ENCODE measurements around the gene HTR1D. TPM values are rescaled to one million over a fixed set of nuclear protein-coding genes. Genes with fewer than 3 reads are reported as not detected.
"Not testable (repeated sequence)": the region's sequence is repeated elsewhere in the genome, so short reads cannot be mapped to it uniquely, and the experiment has no call there.

The HTR1D gene
- polyA plus RNA-seq, 1 donor from 2014 or later: not detected

- no peak for TF ChIP-seq MXI1 (conservative IDR thresholded peaks at IDR 0.05; ENCODE audit: poor library complexity, severe bottlenecking)
- TF ChIP-seq REST (IDR thresholded peaks at IDR 0.05; ENCODE audit: borderline replicate concordance): no peak
- no peak for TF ChIP-seq EZH2 (IDR thresholded peaks at IDR 0.05; ENCODE audit: borderline replicate concordance, insufficient read depth, low read length, poor library complexity, severe bottlenecking)
- no peak for TF ChIP-seq RAD21 (conservative IDR thresholded peaks at IDR 0.05)
- no peak for TF ChIP-seq TAF1 (IDR thresholded peaks at IDR 0.05; ENCODE audit: low read depth)
- TF ChIP-seq SMC3 (conservative IDR thresholded peaks at IDR 0.05; ENCODE audit: poor library complexity): no peak
- no peak for TF ChIP-seq POLR2AphosphoS5 (IDR thresholded peaks at IDR 0.05)
- no peak for TF ChIP-seq CTCF (IDR thresholded peaks at IDR 0.05; ENCODE audit: poor library complexity, severe bottlenecking)
- TF ChIP-seq EP300 (conservative IDR thresholded peaks at IDR 0.05; ENCODE audit: poor library complexity, severe bottlenecking): no peak
- Histone ChIP-seq H3K9me3 (ENCODE audit: low read length) (no peaks in the 10 kb centered on the region), H3K9ac (ENCODE audit: low read length) (no peak overlapping the region), H3K9me2 (ENCODE audit: insufficient read depth, low read length) (no peaks in the 10 kb centered on the region), H3F3A (ENCODE audit: insufficient read depth, low read length, poor library complexity, severe bottlenecking) (no peaks in the 10 kb centered on the region), H4K20me1 (ENCODE audit: insufficient read depth) (no peaks in the 10 kb centered on the region), H3K79me2 (replicated peaks; ENCODE audit: insufficient read depth, low read length) (no peaks in the 10 kb centered on the region), H3K27ac (ENCODE audit: low read length) (no peak overlapping the region), H3K36me3 (ENCODE audit: insufficient read depth, low read length) (no peaks in the 10 kb centered on the region), H2AFZ (ENCODE audit: low read depth, low read length) (no peak overlapping the region), H3K4me2 (ENCODE audit: low read length) (no peak overlapping the region), H3K4me3 (ENCODE audit: low read length) (no peak overlapping the region), H3K27me3 (ENCODE audit: insufficient read depth, low read depth, low read length) (no peaks in the 10 kb centered on the region)
Measured at GRCh38 chr1:23209770-23210169, 7.5 kb downstream of the HTR1D start.

GRCh38 chr1:23208527-23208926, 8.8 kb downstream of the HTR1D start:
- H3K9ac ChIP-seq (ENCODE audit: low read length): no peak overlapping the region
- H3K36me3 ChIP-seq (ENCODE audit: insufficient read depth, low read length): no peaks in the 10 kb centered on the region
- H3K27ac ChIP-seq (ENCODE audit: low read length): no peak overlapping the region
- no peaks in the 10 kb centered on the region for H3K79me2 ChIP-seq (replicated peaks; ENCODE audit: insufficient read depth, low read length)
- no peaks in the 10 kb centered on the region for H4K20me1 ChIP-seq (ENCODE audit: insufficient read depth)
- H3K9me2 ChIP-seq (ENCODE audit: insufficient read depth, low read length): no peaks in the 10 kb centered on the region
- H3K4me3 ChIP-seq (ENCODE audit: low read length): no peak overlapping the region
- TF ChIP-seq MXI1 (conservative IDR thresholded peaks at IDR 0.05; ENCODE audit: poor library complexity, severe bottlenecking) (no peak), TAF1 (IDR thresholded peaks at IDR 0.05; ENCODE audit: low read depth) (no peak), CTCF (IDR thresholded peaks at IDR 0.05; ENCODE audit: poor library complexity, severe bottlenecking) (no peak), RAD21 (conservative IDR thresholded peaks at IDR 0.05) (no peak)
- H3K27me3 ChIP-seq (ENCODE audit: insufficient read depth, low read depth, low read length): no peaks in the 10 kb centered on the region
- H2AFZ ChIP-seq (ENCODE audit: low read depth, low read length): no peak overlapping the region
- H3K4me2 ChIP-seq (ENCODE audit: low read length): no peak overlapping the region
- no peaks in the 10 kb centered on the region for H3F3A ChIP-seq (ENCODE audit: insufficient read depth, low read length, poor library complexity, severe bottlenecking)
- no peaks in the 10 kb centered on the region for H3K9me3 ChIP-seq (ENCODE audit: low read length)

GRCh38 chr1:23207733-23208132, 9.6 kb downstream of the HTR1D start:
- H4K20me1 ChIP-seq (ENCODE audit: insufficient read depth); H3K79me2 ChIP-seq (replicated peaks; ENCODE audit: insufficient read depth, low read length); H2AFZ ChIP-seq (ENCODE audit: low read depth, low read length); H3K27me3 ChIP-seq (ENCODE audit: insufficient read depth, low read depth, low read length); H3K4me3 ChIP-seq (ENCODE audit: low read length); H3K36me3 ChIP-seq (ENCODE audit: insufficient read depth, low read length); H3K4me2 ChIP-seq (ENCODE audit: low read length); H3K9ac ChIP-seq (ENCODE audit: low read length); H3K27ac ChIP-seq (ENCODE audit: low read length); H3K9me2 ChIP-seq (ENCODE audit: insufficient read depth, low read length); H3F3A ChIP-seq (ENCODE audit: insufficient read depth, low read length, poor library complexity, severe bottlenecking); H3K9me3 ChIP-seq (ENCODE audit: low read length): not testable (repeated sequence)
